ENCODE measurements around the gene MYO16. TPM values are rescaled to one million over a fixed set of nuclear protein-coding genes. Genes with fewer than 3 reads are reported as not detected.

The MYO16 gene
- total RNA-seq, 1 donor from 2014 or later = 0.24 TPM

DNA sequence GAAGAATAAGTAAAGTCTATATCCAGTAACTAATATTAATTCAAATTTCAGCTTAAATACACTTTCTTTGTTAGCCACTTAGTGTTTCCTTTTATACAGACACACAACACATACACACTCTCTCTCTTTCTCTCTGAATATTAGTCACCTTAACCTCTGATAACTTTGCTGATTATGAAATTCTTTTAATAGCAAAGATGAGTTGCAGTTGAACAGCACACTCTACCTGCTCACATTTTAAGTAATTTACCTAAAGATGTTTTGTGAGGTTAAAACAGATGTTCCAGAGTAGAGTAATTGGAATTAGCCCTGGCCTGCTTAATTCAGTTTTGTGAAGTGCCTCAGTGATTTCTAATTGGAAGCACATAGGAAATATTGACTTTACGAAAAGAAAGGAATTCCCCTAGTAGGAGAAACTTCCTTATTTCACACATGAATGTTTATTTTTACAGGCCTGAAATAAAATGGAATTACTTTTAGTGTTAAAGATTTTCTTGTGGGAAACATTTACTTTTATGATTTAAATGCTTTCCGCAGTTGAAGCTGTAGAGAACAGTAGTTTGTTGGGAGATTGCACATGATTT lies 184.3 kb downstream of the MYO16 start:
- Histone ChIP-seq H3K27ac (no peak overlapping the region), H3K27me3 (ENCODE audit: low read depth) (no peaks in the 10 kb centered on the region), H3K9me3 (no peaks in the 10 kb centered on the region), H3K4me1 (no peaks in the 10 kb centered on the region), H3K4me3 (no peak overlapping the region), H3K36me3 (no peaks in the 10 kb centered on the region)
- ATAC-seq (no peak), DNase-seq (no peak)
- TF ChIP-seq, protein P1, sequence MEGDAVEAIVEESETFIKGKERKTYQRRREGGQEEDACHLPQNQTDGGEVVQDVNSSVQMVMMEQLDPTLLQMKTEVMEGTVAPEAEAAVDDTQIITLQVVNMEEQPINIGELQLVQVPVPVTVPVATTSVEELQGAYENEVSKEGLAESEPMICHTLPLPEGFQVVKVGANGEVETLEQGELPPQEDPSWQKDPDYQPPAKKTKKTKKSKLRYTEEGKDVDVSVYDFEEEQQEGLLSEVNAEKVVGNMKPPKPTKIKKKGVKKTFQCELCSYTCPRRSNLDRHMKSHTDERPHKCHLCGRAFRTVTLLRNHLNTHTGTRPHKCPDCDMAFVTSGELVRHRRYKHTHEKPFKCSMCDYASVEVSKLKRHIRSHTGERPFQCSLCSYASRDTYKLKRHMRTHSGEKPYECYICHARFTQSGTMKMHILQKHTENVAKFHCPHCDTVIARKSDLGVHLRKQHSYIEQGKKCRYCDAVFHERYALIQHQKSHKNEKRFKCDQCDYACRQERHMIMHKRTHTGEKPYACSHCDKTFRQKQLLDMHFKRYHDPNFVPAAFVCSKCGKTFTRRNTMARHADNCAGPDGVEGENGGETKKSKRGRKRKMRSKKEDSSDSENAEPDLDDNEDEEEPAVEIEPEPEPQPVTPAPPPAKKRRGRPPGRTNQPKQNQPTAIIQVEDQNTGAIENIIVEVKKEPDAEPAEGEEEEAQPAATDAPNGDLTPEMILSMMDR (IDR thresholded peaks at IDR 0.05) = no peak
- intact Hi-C loops (cut with DNase I) = no loop called here

DNA sequence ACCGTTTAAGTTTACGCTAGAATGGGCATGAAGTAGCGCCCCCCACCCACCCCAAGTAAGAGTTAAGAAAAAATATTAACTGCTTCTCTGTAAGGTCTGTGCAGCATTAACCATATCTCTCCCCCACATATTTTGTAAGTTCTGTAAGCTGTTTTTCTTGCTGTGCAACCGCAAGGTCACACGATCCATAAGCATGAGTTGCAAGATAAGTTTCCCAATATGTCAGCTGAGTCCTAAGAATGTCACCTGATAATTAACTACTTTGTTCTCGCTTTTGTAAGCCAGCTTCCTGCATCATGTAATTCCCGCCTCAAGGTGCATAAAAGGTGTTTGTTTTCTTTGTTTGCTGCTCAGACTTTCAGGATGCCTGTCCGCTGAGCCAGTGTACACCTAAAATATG lies 187.0 kb downstream of the MYO16 start:
- ATAC-seq = no peak
- DNase-seq = no peak
- H3K4me1 ChIP-seq = no peaks in the 10 kb centered on the region
- no peak overlapping the region for H3K27ac ChIP-seq
- TF ChIP-seq, protein P1 (IDR thresholded peaks at IDR 0.05) = no peak
- no peaks in the 10 kb centered on the region for H3K27me3 ChIP-seq (ENCODE audit: low read depth)
- H3K9me3 ChIP-seq = no peaks in the 10 kb centered on the region
- no peak overlapping the region for H3K4me3 ChIP-seq
- H3K36me3 ChIP-seq = no peaks in the 10 kb centered on the region
- intact Hi-C loops (cut with DNase I) = no loop called here

DNA sequence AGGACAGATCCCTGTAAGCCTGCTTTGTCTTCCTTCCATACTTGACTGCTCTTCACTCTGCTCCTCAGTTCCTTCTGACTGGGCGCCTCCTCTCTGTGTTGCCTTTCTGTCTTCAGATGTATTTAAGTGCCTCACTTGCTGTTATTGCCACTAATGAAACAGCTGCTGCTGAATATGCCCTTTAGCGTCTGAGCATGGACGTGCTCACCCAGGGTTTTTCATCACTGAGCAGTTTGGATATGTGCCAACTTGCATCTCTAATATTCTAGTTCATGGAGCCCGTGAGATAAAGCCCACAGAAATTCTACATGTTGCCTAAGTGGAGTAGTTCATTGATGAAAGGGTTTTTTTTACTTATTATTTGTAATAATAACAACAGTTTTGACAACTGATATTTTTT lies 198.2 kb downstream of the MYO16 start:
- Histone ChIP-seq H3K27me3 (ENCODE audit: low read depth) (no peaks in the 10 kb centered on the region), H3K9me3 (peaks cover 7% of the 10 kb centered on the region), H3K4me1 (no peaks in the 10 kb centered on the region), H3K27ac (no peak overlapping the region), H3K36me3 (no peaks in the 10 kb centered on the region), H3K4me3 (no peak overlapping the region)
- no peak for ATAC-seq
- intact Hi-C loops (cut with DNase I) = no loop called here
- DNase-seq = no peak
- TF ChIP-seq, protein P1 (IDR thresholded peaks at IDR 0.05) = no peak

DNA sequence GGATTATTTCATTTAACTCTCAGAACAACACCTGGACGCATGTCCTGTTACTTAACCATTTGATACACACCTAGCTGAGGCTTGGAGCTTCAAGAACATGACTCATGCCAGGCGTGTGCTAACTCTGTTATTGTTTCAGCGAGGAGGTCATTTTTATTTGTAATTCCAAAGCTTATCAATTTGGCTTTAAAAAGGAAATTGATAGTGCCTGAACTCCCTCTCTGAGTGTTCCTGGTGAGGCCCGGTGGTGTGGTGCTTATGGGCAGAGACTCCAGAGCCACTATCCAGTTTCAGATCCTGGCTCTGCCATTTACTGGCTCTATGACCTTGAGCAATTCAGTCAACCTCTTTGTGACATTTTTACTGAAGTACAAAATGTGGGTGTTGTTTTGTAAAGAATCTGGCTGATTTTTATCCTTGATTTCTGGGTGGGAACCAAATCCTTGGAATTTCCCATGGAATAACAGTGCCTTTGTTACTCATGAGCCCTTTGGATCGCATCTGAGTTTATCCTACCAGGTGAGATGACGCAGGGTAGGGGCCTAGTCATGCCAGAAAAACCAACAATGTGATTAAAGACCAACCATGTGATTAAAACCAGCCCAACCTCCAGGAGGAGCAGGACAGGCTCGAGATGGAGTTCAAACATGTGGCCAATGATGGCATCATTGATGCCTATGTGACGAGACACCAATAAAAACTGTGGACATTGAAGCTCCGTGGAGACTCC lies 198.8 kb downstream of the MYO16 start:
- intact Hi-C loops (cut with DNase I) = no loop called here
- peaks cover 7% of the 10 kb centered on the region for H3K9me3 ChIP-seq
- no peaks in the 10 kb centered on the region for H3K4me1 ChIP-seq
- no peak overlapping the region for H3K4me3 ChIP-seq
- DNase-seq (no peak), ATAC-seq (no peak)
- no peak overlapping the region for H3K27ac ChIP-seq
- TF ChIP-seq, protein P1 (IDR thresholded peaks at IDR 0.05) = no peak
- no peaks in the 10 kb centered on the region for H3K36me3 ChIP-seq
- H3K27me3 ChIP-seq (ENCODE audit: low read depth) = no peaks in the 10 kb centered on the region

DNA sequence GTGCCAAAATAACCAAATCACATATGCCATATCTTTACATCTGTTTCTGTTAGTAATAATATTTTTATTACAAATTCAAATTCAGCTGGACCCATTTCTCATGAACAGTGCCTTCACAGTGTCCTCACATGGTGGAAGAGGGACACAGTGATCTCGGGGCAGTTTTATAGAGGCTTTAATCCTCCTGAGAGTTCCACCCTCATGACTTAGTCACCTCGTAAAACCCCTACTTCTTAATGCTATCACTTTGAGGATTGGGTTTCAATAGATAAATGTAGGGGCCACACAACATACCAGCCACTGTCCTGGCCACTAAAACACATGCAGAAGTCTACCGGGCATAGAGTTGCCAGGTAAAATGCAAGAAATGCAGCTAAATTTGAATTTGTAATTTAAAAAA lies 201.5 kb downstream of the MYO16 start:
- Histone ChIP-seq H3K36me3 (no peaks in the 10 kb centered on the region), H3K9me3 (peaks cover 7% of the 10 kb centered on the region), H3K4me1 (no peaks in the 10 kb centered on the region), H3K27me3 (ENCODE audit: low read depth) (no peaks in the 10 kb centered on the region), H3K4me3 (no peak overlapping the region), H3K27ac (no peak overlapping the region)
- intact Hi-C loops (cut with DNase I) = no loop called here
- ATAC-seq (no peak), DNase-seq (no peak)
- TF ChIP-seq, protein P1 (IDR thresholded peaks at IDR 0.05) = no peak
